HG03571 (cell line): ENCODE results near the gene ADAMTS19.
"Not testable (repeated sequence)": the region's sequence is repeated elsewhere in the genome, so short reads cannot be mapped to it uniquely, and the experiment has no call there.

Source experiments
- ATAC-seq: cut with Tn5 transposase; IDR thresholded peaks from one replicate; pipeline ENCODE4 v1.9.1; 2021; ENCODE audit not compliant: unreplicated experiment

Gene ADAMTS19

GRCh38 chr5:129459777-129460671 is at the start of gene ADAMTS19:
ADAMTS19 (plus strand) TSS chr5:129460298; CDS start chr5:129460392, 94 bp downstream.
- no peak for ATAC-seq

- no peak for ATAC-seq
Observed at GRCh38 chr5:129410488-129410887, 49.6 kb upstream of the ADAMTS19 start.

- ATAC-seq = no peak
Observed at GRCh38 chr5:129412721-129413120, 47.4 kb upstream of the ADAMTS19 start.

- no peak for ATAC-seq
Observed at GRCh38 chr5:129413570-129413969, 46.5 kb upstream of the ADAMTS19 start.

GRCh38 chr5:129419292-129419691 is 40.8 kb upstream of the ADAMTS19 start:
- no peak for ATAC-seq

- ATAC-seq = no peak
Observed at GRCh38 chr5:129425031-129425430, 35.1 kb upstream of the ADAMTS19 start.

GRCh38 chr5:129426071-129426470 is 34.0 kb upstream of the ADAMTS19 start:
- no peak for ATAC-seq

- not testable (repeated sequence) for ATAC-seq
Observed at GRCh38 chr5:129428636-129429035, 31.5 kb upstream of the ADAMTS19 start.

GRCh38 chr5:129431406-129431805 is 28.7 kb upstream of the ADAMTS19 start:
- no peak for ATAC-seq

GRCh38 chr5:129438322-129438721 is 21.8 kb upstream of the ADAMTS19 start:
- no peak for ATAC-seq

- ATAC-seq = no peak
Observed at GRCh38 chr5:129440424-129440823, 19.7 kb upstream of the ADAMTS19 start.

GRCh38 chr5:129441096-129441495 is 19.0 kb upstream of the ADAMTS19 start:
- no peak for ATAC-seq

- ATAC-seq = no peak
Observed at GRCh38 chr5:129445379-129445778, 14.7 kb upstream of the ADAMTS19 start.

- ATAC-seq = no peak
Observed at GRCh38 chr5:129447968-129448367, 12.1 kb upstream of the ADAMTS19 start.

GRCh38 chr5:129448654-129449053 is 11.4 kb upstream of the ADAMTS19 start:
- no peak for ATAC-seq

GRCh38 chr5:129454461-129454860 is 5.6 kb upstream of the ADAMTS19 start:
- no peak for ATAC-seq

- ATAC-seq = no peak
Observed at GRCh38 chr5:129459450-129459776, 685 bp upstream of the ADAMTS19 start.

- ATAC-seq = no peak
Observed at GRCh38 chr5:129460672-129460935, 506 bp downstream of the ADAMTS19 start.

- no peak for ATAC-seq
Observed at GRCh38 chr5:129460936-129461710, 1.0 kb downstream of the ADAMTS19 start.

- ATAC-seq = no peak
Observed at GRCh38 chr5:129461711-129462332, 1.7 kb downstream of the ADAMTS19 start.

GRCh38 chr5:129465776-129466344 is 5.8 kb downstream of the ADAMTS19 start:
- no peak for ATAC-seq

- no peak for ATAC-seq
Observed at GRCh38 chr5:129474544-129474943, 14.4 kb downstream of the ADAMTS19 start.
